Stimulated activated CD8-positive, alpha-beta memory T cell treated with anti-CD3 and anti-CD28 coated beads, Interleukin-12 subunit alpha, Interleukin-12 subunit beta, amount 100 ng/mL, for 1 hour (primary cell): ENCODE data around the gene TRAF2.
A peak's percentile ranks its signal among the peaks of the same experiment; 100 is the strongest.

ENCODE experiments used
- DNase-seq: peaks from one replicate; pipeline ENCODE4 v3.0.0-alpha.2; 2020; ENCODE audit warnings: low read depth

Gene TRAF2

GRCh38 chr9:136847088-136847825, 39.1 kb upstream of the TRAF2 start:
- no peak for DNase-seq

- DNase-seq: peak; percentile 43
Observed at GRCh38 chr9:136847826-136848392, 38.4 kb upstream of the TRAF2 start.

- DNase-seq: no peak
Observed at GRCh38 chr9:136848393-136849037, 37.8 kb upstream of the TRAF2 start.

- peak; percentile 92 for DNase-seq
Observed at GRCh38 chr9:136849038-136849959, 37.0 kb upstream of the TRAF2 start, which contains the start of gene PHPT1. PHPT1 (plus strand) TSS chr9:136849409; CDS start chr9:136849431, 22 bp downstream.

- no peak for DNase-seq
Observed at GRCh38 chr9:136849960-136850865, 36.1 kb upstream of the TRAF2 start.

- no peak for DNase-seq
Observed at GRCh38 chr9:136850866-136851775, 35.2 kb upstream of the TRAF2 start.

GRCh38 chr9:136851941-136852663, 34.2 kb upstream of the TRAF2 start, which contains the start of gene MAMDC4:
MAMDC4 (plus strand) TSS chr9:136852346; CDS start chr9:136852417, 71 bp downstream.
- no peak for DNase-seq

- DNase-seq: no peak
Observed at GRCh38 chr9:136852664-136853595, 33.4 kb upstream of the TRAF2 start.

GRCh38 chr9:136853596-136854112, 32.7 kb upstream of the TRAF2 start:
- no peak for DNase-seq

- no peak for DNase-seq
Observed at GRCh38 chr9:136854113-136854841, 32.0 kb upstream of the TRAF2 start.

- DNase-seq: no peak
Observed at GRCh38 chr9:136854842-136855460, 31.4 kb upstream of the TRAF2 start.

- no peak for DNase-seq
Observed at GRCh38 chr9:136855461-136856078, 30.7 kb upstream of the TRAF2 start.

GRCh38 chr9:136856079-136856476, 30.2 kb upstream of the TRAF2 start:
- no peak for DNase-seq

- DNase-seq: no peak
Observed at GRCh38 chr9:136856541-136857141, 29.7 kb upstream of the TRAF2 start.

- no peak for DNase-seq
Observed at GRCh38 chr9:136857166-136857565, 29.1 kb upstream of the TRAF2 start.
